ENCODE results near the gene OBSCN.

- no peak for TF ChIP-seq EZH2 (IDR thresholded peaks at IDR 0.05; ENCODE audit: insufficient read depth, poor library complexity, severe bottlenecking)
- no peak for TF ChIP-seq EZH2phosphoT487 (IDR thresholded peaks at IDR 0.05; ENCODE audit: insufficient read depth, low read depth)
Observed at GRCh38 chr1:228303596-228303995, 95.8 kb downstream of the OBSCN start.
